ENCODE data around the gene OSR1. TPM values are rescaled to one million over a fixed set of nuclear protein-coding genes. Genes with fewer than 3 reads are reported as not detected.

OSR1 gene
- total and polyA plus RNA-seq, 10 of the 15 experiments (the other 5 are each of a cell fraction or from before 2014, with no cell fraction given), result not detected

GRCh38 chr2:19347619-19348562, 10.5 kb downstream of the OSR1 start (continued):
- TF ChIP-seq CUX1 (IDR thresholded peaks at IDR 0.05; ENCODE audit: insufficient replicate concordance, low read depth, low read length) (peak; percentile 23), RELA (IDR thresholded peaks at IDR 0.05; ENCODE audit: borderline replicate concordance, partially characterized antibody) (peak; percentile 76), KDM1A (IDR thresholded peaks at IDR 0.05; ENCODE audit: borderline replicate concordance) (no peak), WRNIP1 (IDR thresholded peaks at IDR 0.05; ENCODE audit: borderline replicate concordance, low read depth, low read length) (no peak), YY1 (IDR thresholded peaks at IDR 0.05; ENCODE audit: low read depth, low read length) (peak; percentile 80), ZBTB40 (IDR thresholded peaks at IDR 0.05; ENCODE audit: borderline replicate concordance) (peak; percentile 17; the same call in 1 of the 2 replicates), CEBPB (IDR thresholded peaks at IDR 0.05; ENCODE audit: borderline replicate concordance in 1 of 2, low read depth in 2 of 2, low read length in 2 of 2) (no peak), FOXM1 (IDR thresholded peaks at IDR 0.05; ENCODE audit: low read depth, low read length) (no peak), ZZZ3 (IDR thresholded peaks at IDR 0.05; ENCODE audit: control insufficient read depth, insufficient read length, low read depth) (no peak), IRF5 (IDR thresholded peaks at IDR 0.05; ENCODE audit: borderline replicate concordance) (no peak), ETV6 (conservative IDR thresholded peaks at IDR 0.05 in 1 of 2, IDR thresholded peaks at IDR 0.05 in 1 of 2; ENCODE audit: borderline replicate concordance in 1 of 2, low read depth in 1 of 2) (no peak), ZBTB33 (IDR thresholded peaks at IDR 0.05) (peak; percentile 73; the same call in 1 of the 2 replicates), GABPA (IDR thresholded peaks at IDR 0.05; ENCODE audit: low read depth) (no peak)
